BJ (cell line): ENCODE data around the gene EIF4A3. TPM values are rescaled to one million over a fixed set of nuclear protein-coding genes. Genes with fewer than 3 reads are reported as not detected.
A peak's percentile ranks its signal among the peaks of the same experiment; 100 is the strongest.

Experiments used
- CTCF ChIA-PET: fragments of 350-600 bp; formaldehyde crosslinking; extraction: SDS; loops from one replicate; lab custom pipeline; 2021; ENCODE audit warnings: antibody characterized with exemption, inconsistent platforms; lab: Yijun Ruan, JAX
- POLR2A ChIA-PET: fragments of 300-600 bp; sonication (Branson Sonifier 250); formaldehyde crosslinking; extraction: SDS; loops from one replicate; lab custom pipeline; 2021; ENCODE audit warnings: antibody characterized with exemption; lab: Charles Lee
- DNase-seq: peaks from one replicate; pipeline ENCODE4 v3.0.0-alpha.2; 2011; ENCODE audit warnings: low read depth
- H3K27me3 ChIP-seq: 2 replicates; pipeline ENCODE4 v1.6.0; 2011; ENCODE audit warnings: low read length; ENCODE audit not compliant: control insufficient read depth, insufficient read depth
- H3K36me3 ChIP-seq: 2 replicates; pipeline ENCODE4 v1.5.1; 2011; ENCODE audit warnings: low read length; ENCODE audit not compliant: control insufficient read depth, insufficient read depth
- H3K4me3 ChIP-seq: 2 replicates; pipeline ENCODE4 v1.5.1; 2011; ENCODE audit warnings: low read depth, mild to moderate bottlenecking, control low read depth, low read length
- CTCF ChIP-seq: IDR thresholded peaks from 2 replicates; pipeline ENCODE4 v1.5.1; 2011; ENCODE audit warnings: low read depth, mild to moderate bottlenecking, control low read depth, inconsistent platforms, low read length, moderate library complexity; ENCODE audit not compliant: insufficient read depth
- polyA plus RNA-seq: library from polyadenylated mRNA; depleted of rRNA; stranded (reverse); fragments of >200 nt; gene quantifications from 2 replicates; pipeline ENCODE4 v1.2.3, GENCODE V29; 2011

Gene EIF4A3
- polyA plus RNA-seq, 1 experiment: 89.4 TPM

- 0 out of 2 replicates have a peak, but pooled peaks have one; percentile 6 for TF ChIP-seq CTCF
- DNase-seq: no peak
- Histone ChIP-seq H3K27me3 (no peaks in the 10 kb centered on the region), H3K4me3 (peak overlapping the region; percentile 68), H3K36me3 (peaks cover 10% of the 10 kb centered on the region)
- POLR2A ChIA-PET: no interaction called here
- CTCF ChIA-PET: interaction anchor here (0.7 to 3.0 kb wide), 6 partner anchors 45 to 158 kb away, joined by 3 to 18 read pairs (median 4); partner anchors contain the start of gene GAA
Observed at GRCh38 chr17:80146121-80147034, 550 bp downstream of the EIF4A3 start.

GRCh38 chr17:80145076-80146075 lies 1.6 kb downstream of the EIF4A3 start:
- ChIA-PET CTCF (interaction anchor here (0.7 to 3.0 kb wide), 6 partner anchors 44 to 157 kb away, joined by 3 to 18 read pairs (median 4); partner anchors contain the start of gene GAA), POLR2A (interaction anchor here (0.5 kb wide), 1 partner anchor 24 kb away, joined by 3 read pairs; no protein-coding TSS in a partner anchor)
- Histone ChIP-seq H3K36me3 (peaks cover 10% of the 10 kb centered on the region), H3K4me3 (peak overlapping the region; percentile 68), H3K27me3 (no peaks in the 10 kb centered on the region)
- no peak for TF ChIP-seq CTCF
- no peak for DNase-seq

GRCh38 chr17:80142929-80143328 lies 4.0 kb downstream of the EIF4A3 start:
- peaks cover 22% of the 10 kb centered on the region for H3K36me3 ChIP-seq
- CTCF ChIA-PET: interaction anchor here (1.1 to 1.6 kb wide), 4 partner anchors 27 to 138 kb away, joined by 3 to 7 read pairs (median 4); partner anchors contain the start of gene GAA
- no peak for DNase-seq
- H3K27me3 ChIP-seq: no peaks in the 10 kb centered on the region
- no peak overlapping the region for H3K4me3 ChIP-seq
- POLR2A ChIA-PET: interaction anchor here (0.6 kb wide), 2 partner anchors 11 to 13 kb away, joined by 3 to 6 read pairs; no protein-coding TSS in a partner anchor
- TF ChIP-seq CTCF: no peak

DNA sequence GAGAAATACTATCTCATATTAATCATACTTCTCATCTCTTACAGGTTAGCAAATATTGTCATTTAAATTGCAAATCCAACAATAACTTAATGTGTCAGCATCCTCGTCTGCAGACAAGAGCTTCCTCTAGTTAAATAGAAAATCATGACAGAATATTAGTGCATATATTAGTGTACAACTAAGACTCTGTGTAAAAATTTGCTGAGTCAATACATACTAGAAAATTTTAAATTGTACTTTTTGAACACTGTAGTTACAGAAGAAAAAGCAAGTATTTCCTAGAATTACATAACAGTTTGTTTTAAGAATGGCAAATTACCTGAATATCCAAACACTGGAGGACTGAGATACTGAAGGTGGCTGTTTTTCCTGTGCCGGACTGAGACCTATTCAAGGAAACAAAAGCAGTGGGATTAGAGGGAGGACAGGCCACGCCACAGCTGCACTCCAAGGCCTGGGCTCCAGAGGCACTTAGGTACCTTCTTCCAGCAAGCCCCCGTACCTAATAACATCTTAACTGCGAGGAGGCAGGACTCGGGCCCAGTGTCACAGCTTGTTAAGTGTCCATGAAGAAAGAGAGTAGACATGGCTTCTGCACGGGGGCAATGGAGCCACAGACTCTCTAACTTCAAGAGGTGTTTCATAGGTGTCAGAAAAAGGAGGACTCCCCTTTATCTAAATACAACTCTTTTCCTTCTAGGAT lies 5.3 kb downstream of the EIF4A3 start:
- no peak for DNase-seq
- Histone ChIP-seq H3K27me3 (no peaks in the 10 kb centered on the region), H3K4me3 (no peak overlapping the region), H3K36me3 (peaks cover 30% of the 10 kb centered on the region)
- ChIA-PET CTCF (interaction anchor here (0.6 to 2.1 kb wide), 3 partner anchors 41 to 136 kb away, joined by 3 to 7 read pairs (median 3); partner anchors contain the start of gene GAA), POLR2A (no interaction called here)
- TF ChIP-seq CTCF: no peak
